ENCODE measurements around the gene EXOC4.
"Not testable (repeated sequence)": the region's sequence is repeated elsewhere in the genome, so short reads cannot be mapped to it uniquely, and the experiment has no call there.

Gene EXOC4

DNA sequence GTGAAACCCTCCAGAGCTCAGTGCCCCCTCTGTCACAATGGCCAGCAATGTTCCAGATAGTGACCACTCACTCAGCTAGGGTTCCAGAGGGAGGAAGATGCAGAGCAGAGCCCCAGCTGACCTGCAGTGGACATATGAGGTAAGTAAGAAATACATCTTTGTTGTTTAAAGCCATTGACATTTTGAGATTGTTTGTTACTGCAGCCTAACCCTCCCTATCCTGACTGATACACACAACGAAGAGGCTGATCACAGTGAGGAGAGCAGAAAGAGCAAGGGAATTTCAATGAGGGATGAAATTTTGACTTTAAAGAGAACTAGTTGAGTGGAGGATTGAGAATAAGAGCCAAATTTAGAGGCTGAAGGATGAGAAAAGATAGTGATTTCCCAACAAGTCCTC, 822.9 kb downstream of the EXOC4 start:
- H3K4me3 ChIP-seq (ENCODE audit: low read depth, low read length), result no peak overlapping the region
- TF ChIP-seq CTCF (IDR thresholded peaks at IDR 0.05; ENCODE audit: borderline replicate concordance, insufficient read depth, low read depth, low read length), result no peak

- not testable (repeated sequence) for H3K4me3 ChIP-seq (ENCODE audit: low read depth, low read length)
Measured at GRCh38 chr7:134077560-134077959, 824.7 kb downstream of the EXOC4 start.

GRCh38 chr7:134078991-134079390, 826.1 kb downstream of the EXOC4 start:
- no peak overlapping the region for H3K4me3 ChIP-seq (ENCODE audit: low read depth, low read length)
- no peak for TF ChIP-seq CTCF (IDR thresholded peaks at IDR 0.05; ENCODE audit: borderline replicate concordance, insufficient read depth, low read depth, low read length)

GRCh38 chr7:134081695-134082094, 828.8 kb downstream of the EXOC4 start:
- TF ChIP-seq CTCF (IDR thresholded peaks at IDR 0.05; ENCODE audit: borderline replicate concordance, insufficient read depth, low read depth, low read length), result no peak
- no peak overlapping the region for H3K4me3 ChIP-seq (ENCODE audit: low read depth, low read length)

DNA sequence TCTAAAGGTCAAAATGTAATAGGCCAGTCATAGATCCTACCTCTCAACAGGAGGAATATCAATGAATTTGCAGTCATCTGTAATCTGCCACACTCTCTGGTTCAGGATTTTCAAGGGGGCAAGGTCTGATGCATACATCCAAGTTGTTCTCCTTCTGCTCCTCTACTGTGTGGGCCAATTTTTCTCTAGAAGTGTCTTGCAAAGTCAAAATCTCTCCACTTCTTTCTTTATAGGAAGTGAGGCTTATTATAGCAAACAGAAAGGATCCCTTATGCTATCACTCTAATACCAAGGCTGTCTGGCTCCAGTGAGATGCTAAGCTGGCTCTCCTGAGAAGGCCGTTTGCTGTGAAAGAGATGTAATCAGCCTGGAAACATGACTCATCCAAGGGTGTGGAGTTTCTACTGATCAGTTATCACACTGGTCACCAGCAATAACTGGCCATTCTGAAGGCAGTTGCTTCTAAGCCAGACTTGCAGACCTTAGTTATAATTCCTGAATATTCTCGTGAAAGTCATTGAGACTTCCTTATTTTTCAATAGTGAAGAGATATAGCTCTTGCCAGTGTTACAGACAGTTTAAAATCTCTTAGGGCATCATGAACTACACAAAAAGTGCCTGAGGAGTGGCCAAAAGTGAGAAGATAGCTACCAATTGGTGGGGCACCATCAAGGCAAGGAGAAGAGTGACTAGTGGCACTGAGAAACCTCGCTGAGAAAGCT, 831.0 kb downstream of the EXOC4 start:
- no peak overlapping the region for H3K4me3 ChIP-seq (ENCODE audit: low read depth, low read length)
- no peak for TF ChIP-seq CTCF (IDR thresholded peaks at IDR 0.05; ENCODE audit: borderline replicate concordance, insufficient read depth, low read depth, low read length)

- no peak overlapping the region for H3K4me3 ChIP-seq (ENCODE audit: low read depth, low read length)
- TF ChIP-seq CTCF (IDR thresholded peaks at IDR 0.05; ENCODE audit: borderline replicate concordance, insufficient read depth, low read depth, low read length), result no peak
Measured at GRCh38 chr7:134084488-134085144, 831.7 kb downstream of the EXOC4 start.

GRCh38 chr7:134085311-134085710, 832.4 kb downstream of the EXOC4 start:
- H3K4me3 ChIP-seq (ENCODE audit: low read depth, low read length), result no peak overlapping the region
- no peak for TF ChIP-seq CTCF (IDR thresholded peaks at IDR 0.05; ENCODE audit: borderline replicate concordance, insufficient read depth, low read depth, low read length)
